H9 (cell line): ENCODE measurements around the gene CHSY1. TPM values are rescaled to one million over a fixed set of nuclear protein-coding genes. Genes with fewer than 3 reads are reported as not detected.

Experiments
- DNase-seq: peaks from one replicate; pipeline ENCODE4 v3.0.0-alpha.2; 2017
- H2AFZ ChIP-seq: one replicate; pipeline ENCODE4 v1.6.1; 2013; ENCODE audit warnings: mild to moderate bottlenecking, low read length, control low read depth, moderate library complexity
- H2AK5ac ChIP-seq: 2 replicates; pipeline ENCODE4 v1.6.1; 2013; ENCODE audit warnings: low read length, control low read depth, mixed read lengths; ENCODE audit not compliant: insufficient read length
- H2BK120ac ChIP-seq: one replicate; pipeline ENCODE4 v1.6.1; 2013; ENCODE audit warnings: low read depth, mild to moderate bottlenecking, low read length, control low read depth, inconsistent platforms; ENCODE audit not compliant: poor library complexity, severe bottlenecking
- H2BK12ac ChIP-seq: 2 replicates; pipeline ENCODE4 v1.6.1; 2013; ENCODE audit warnings: low read length, control low read depth, mixed read lengths, low read depth; ENCODE audit not compliant: insufficient read length
- H2BK15ac ChIP-seq: 2 replicates; pipeline ENCODE4 v1.6.1; 2013; ENCODE audit warnings: low read depth, low read length, control low read depth
- H2BK20ac ChIP-seq: one replicate; pipeline ENCODE4 v1.6.1; 2013; ENCODE audit warnings: low read depth, mild to moderate bottlenecking, low read length, control low read depth, inconsistent platforms; ENCODE audit not compliant: poor library complexity, severe bottlenecking
- H2BK5ac ChIP-seq: 2 replicates; pipeline ENCODE4 v1.6.1; 2013; ENCODE audit warnings: low read length, control low read depth, mixed read lengths; ENCODE audit not compliant: insufficient read length
- H3K14ac ChIP-seq: 2 replicates; pipeline ENCODE4 v1.6.1; 2013; ENCODE audit warnings: low read length, control low read depth; ENCODE audit not compliant: insufficient read depth
- H3K18ac ChIP-seq: 2 replicates; pipeline ENCODE4 v1.6.1; 2013; ENCODE audit warnings: low read depth, mild to moderate bottlenecking, mixed read lengths, low read length, control low read depth; ENCODE audit not compliant: insufficient read length
- H3K23ac ChIP-seq: 2 replicates; pipeline ENCODE4 v1.6.1; 2013; ENCODE audit warnings: low read length, control low read depth, mixed read lengths, low read depth; ENCODE audit not compliant: insufficient read length
- H3K23me2 ChIP-seq: 2 replicates; pipeline ENCODE4 v1.6.1; 2013; ENCODE audit warnings: low read depth, mild to moderate bottlenecking, mixed read lengths, low read length, control low read depth; ENCODE audit not compliant: insufficient read length, poor library complexity, severe bottlenecking
- H3K27ac ChIP-seq: 2 replicates; pipeline ENCODE4 v1.5.1; 2013; ENCODE audit warnings: low read length, control low read depth, mixed read lengths, low read depth; ENCODE audit not compliant: insufficient read length
- H3K27me3 ChIP-seq: 2 replicates; pipeline ENCODE4 v1.6.1; 2013; ENCODE audit warnings: low read length, control low read depth, inconsistent platforms; ENCODE audit not compliant: insufficient read depth
- H3K4ac ChIP-seq: 2 replicates; pipeline ENCODE4 v1.6.1; 2013; ENCODE audit warnings: low read depth, mild to moderate bottlenecking, control low read depth, inconsistent platforms, low read length, moderate library complexity
- H3K4me1 ChIP-seq: 2 replicates; pipeline ENCODE4 v1.6.1; 2013; ENCODE audit warnings: low read length, control low read depth, inconsistent platforms; ENCODE audit not compliant: insufficient read depth
- H3K4me2 ChIP-seq: 2 replicates; pipeline ENCODE4 v1.6.1; 2013; ENCODE audit warnings: low read length, control low read depth, mixed read lengths; ENCODE audit not compliant: insufficient read length, insufficient read depth
- H3K56ac ChIP-seq: 2 replicates; pipeline ENCODE4 v1.6.1; 2013; ENCODE audit warnings: low read depth, mild to moderate bottlenecking, mixed read lengths, low read length, control low read depth; ENCODE audit not compliant: insufficient read length
- H3K79me1 ChIP-seq: 2 replicates; pipeline ENCODE4 v1.6.1; 2013; ENCODE audit warnings: low read depth, mild to moderate bottlenecking, moderate library complexity, low read length, control low read depth, inconsistent platforms; ENCODE audit not compliant: insufficient read depth, poor library complexity, severe bottlenecking
- H3K79me2 ChIP-seq: 2 replicates; pipeline ENCODE4 v1.6.1; 2013; ENCODE audit warnings: low read length, control low read depth, inconsistent platforms; ENCODE audit not compliant: insufficient read depth
- H3K9ac ChIP-seq: 2 replicates; pipeline ENCODE4 v1.6.1; 2013; ENCODE audit warnings: low read length, control low read depth, mixed read lengths; ENCODE audit not compliant: insufficient read length; ENCODE audit errors: extremely low read depth
- H3K9me3 ChIP-seq: one replicate; pipeline ENCODE4 v1.6.1; 2013; ENCODE audit warnings: low read depth, low read length, inconsistent platforms; ENCODE audit not compliant: control insufficient read depth
- H3T11ph ChIP-seq: one replicate; pipeline ENCODE4 v1.6.1; 2013; ENCODE audit warnings: mild to moderate bottlenecking, low read length, control low read depth, inconsistent platforms
- H4K20me1 ChIP-seq: one replicate; pipeline ENCODE4 v1.6.1; 2013; ENCODE audit not compliant: control insufficient read depth, insufficient read length, insufficient read depth
- H4K5ac ChIP-seq: 2 replicates; pipeline ENCODE4 v1.6.1; 2013; ENCODE audit warnings: low read depth, mild to moderate bottlenecking, mixed read lengths, low read length, control low read depth; ENCODE audit not compliant: insufficient read length
- H4K8ac ChIP-seq: replicated peaks from 2 replicates; pipeline ENCODE4 v1.6.1; 2013; ENCODE audit warnings: low read length, control low read depth, mixed read lengths, low read depth; ENCODE audit not compliant: insufficient read length
- H4K91ac ChIP-seq: 2 replicates; pipeline ENCODE4 v1.6.1; 2013; ENCODE audit warnings: low read depth, mild to moderate bottlenecking, moderate library complexity, mixed read lengths, low read length, control low read depth; ENCODE audit not compliant: insufficient read length
- H3K27ac Mint-ChIP-seq, 3 experiments: 2 replicates in 2 of 3; 3 replicates in 1 of 3; pipeline ENCODE4 v1.8.0; 2020 to 2021; ENCODE audit warnings: mixed read lengths in 3 of 3, mild to moderate bottlenecking in 1 of 3, moderate library complexity in 1 of 3
- H3K27me3 Mint-ChIP-seq: 2 replicates; pipeline ENCODE4 v1.8.0; 2021; ENCODE audit warnings: low read depth, mild to moderate bottlenecking, moderate library complexity, mixed read lengths
- H3K36me3 Mint-ChIP-seq, 3 experiments: 2 replicates in 2 of 3; 3 replicates in 1 of 3; pipeline ENCODE4 v1.8.0; 2020 to 2021; ENCODE audit warnings: low read depth in 3 of 3, mixed read lengths in 3 of 3; ENCODE audit not compliant: insufficient read depth in 1 of 3
- H3K4me1 Mint-ChIP-seq, 2 experiments: 2 replicates each; pipeline ENCODE4 v1.8.0; 2020; ENCODE audit warnings: mixed read lengths in 2 of 2
- H3K4me3 Mint-ChIP-seq, 2 experiments: 2 replicates in 1 of 2; 3 replicates in 1 of 2; pipeline ENCODE4 v1.8.0; 2020 to 2021; ENCODE audit warnings: mild to moderate bottlenecking in 2 of 2, mixed read lengths in 2 of 2, moderate library complexity in 1 of 2
- H3K9me3 Mint-ChIP-seq, 2 experiments: 2 replicates in 1 of 2; 3 replicates in 1 of 2; pipeline ENCODE4 v1.8.0; 2020; ENCODE audit warnings: mild to moderate bottlenecking in 2 of 2, mixed read lengths in 2 of 2, moderate library complexity in 1 of 2
- WGBS: extraction: QIAGEN DNeasy Blood & Tissue Kit; methylation state at CpG from one replicate; pipeline ENCODE4 v1.1.7; 2013; ENCODE audit warnings: missing lambda C conversion rate, low lambda C conversion rate, mixed read lengths; ENCODE audit not compliant: insufficient read length; ENCODE audit errors: extremely low coverage; 5-methylcytosine and 5-hydroxymethylcytosine counted together
- total RNA-seq: library from RNA; stranded (reverse); gene quantifications from 2 replicates; pipeline ENCODE4 v1.2.1, GENCODE V29; 2021
- TF ChIP-seq, protein P1 (sequence below): fragments of 200-600 bp; sonication (generic); conservative IDR thresholded peaks from 3 replicates; pipeline ENCODE4 v1.8.0; 2021; ENCODE audit warnings: antibody characterized with exemption, mild to moderate bottlenecking

CHSY1 gene
- total RNA-seq, 1 experiment from 2014 or later = 68.3 TPM

DNA sequence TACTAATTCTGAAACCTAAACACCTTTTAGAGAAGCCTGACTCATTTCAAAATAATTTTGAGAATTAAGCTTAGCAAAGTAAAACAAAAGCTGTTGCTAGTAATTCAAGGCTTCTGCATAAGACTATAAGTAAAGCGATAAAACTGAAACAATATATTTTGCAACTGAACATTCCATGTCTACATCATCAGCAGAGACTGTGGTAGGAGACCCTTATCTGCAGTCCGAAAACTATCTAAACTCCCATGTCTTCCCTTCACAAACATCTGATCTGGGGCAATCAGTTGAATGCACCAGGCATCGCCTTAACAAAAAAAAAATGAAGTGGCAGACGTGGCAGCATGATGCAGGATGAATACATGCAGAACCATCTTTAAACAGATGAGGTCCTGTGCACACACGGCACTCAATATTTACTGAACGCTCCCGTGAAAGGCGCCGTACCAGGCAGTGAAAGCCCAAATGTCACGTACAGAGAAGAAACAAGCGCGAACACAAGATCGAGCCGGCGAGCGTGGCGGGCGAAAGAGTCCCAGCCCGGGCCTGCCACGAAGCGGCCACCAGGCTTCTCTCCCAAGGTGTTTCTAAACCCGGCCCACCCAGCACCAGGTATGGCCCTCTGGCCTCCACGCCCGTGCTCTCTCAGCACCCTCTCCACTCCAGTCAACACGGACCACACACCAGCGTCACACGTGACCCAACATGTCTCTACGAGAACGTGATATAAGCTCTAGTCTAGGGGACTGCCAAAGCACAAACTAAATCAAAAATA is 63.0 kb downstream of the CHSY1 start:
- Histone ChIP-seq H4K5ac (no peak overlapping the region), H3K27ac (no peak overlapping the region), H2BK120ac (no peak overlapping the region), H3K23ac (no peak overlapping the region), H3K27me3 (no peaks in the 10 kb centered on the region), H4K91ac (no peak overlapping the region), H3K79me2 (peaks cover 42% of the 10 kb centered on the region; the same call in 1 of the 2 replicates), H3K4me2 (no peak overlapping the region), H2AFZ (no peak overlapping the region), H2BK15ac (no peak overlapping the region), H3K4me1 (peaks cover 12% of the 10 kb centered on the region; the same call in 1 of the 2 replicates), H3K9ac (no peak overlapping the region), H3K79me1 (peaks cover 12% of the 10 kb centered on the region), H3K4ac (no peak overlapping the region), H2BK20ac (no peak overlapping the region), H2BK5ac (no peak overlapping the region), H4K8ac (no peak overlapping the region), H2BK12ac (no peak overlapping the region), H2AK5ac (no peak overlapping the region), H3T11ph (no peak overlapping the region), H3K14ac (no peak overlapping the region), H3K18ac (no peak overlapping the region), H3K9me3 (no peaks in the 10 kb centered on the region), H3K23me2 (no peaks in the 10 kb centered on the region), H3K56ac (no peak overlapping the region), H4K20me1 (no peaks in the 10 kb centered on the region)
- Mint-ChIP-seq H3K4me1 (peaks cover 51 to 57% of the 10 kb centered on the region in 2 experiments), H3K27ac (peak overlapping the region; percentile 20 to 63 (median 41); a peak in 4 of 7 replicates), H3K36me3 (peaks cover 0 to 6% (median 0%) of the 10 kb centered on the region in 3 experiments; a peak in 3 of 7 replicates), H3K9me3 (no peaks in the 10 kb centered on the region), H3K4me3 (no peak overlapping the region), H3K27me3 (no peaks in the 10 kb centered on the region)
- WGBS = no CpG with 5 or more reads among the region's 29 CpGs
- no peak for DNase-seq
- TF ChIP-seq, protein P1, sequence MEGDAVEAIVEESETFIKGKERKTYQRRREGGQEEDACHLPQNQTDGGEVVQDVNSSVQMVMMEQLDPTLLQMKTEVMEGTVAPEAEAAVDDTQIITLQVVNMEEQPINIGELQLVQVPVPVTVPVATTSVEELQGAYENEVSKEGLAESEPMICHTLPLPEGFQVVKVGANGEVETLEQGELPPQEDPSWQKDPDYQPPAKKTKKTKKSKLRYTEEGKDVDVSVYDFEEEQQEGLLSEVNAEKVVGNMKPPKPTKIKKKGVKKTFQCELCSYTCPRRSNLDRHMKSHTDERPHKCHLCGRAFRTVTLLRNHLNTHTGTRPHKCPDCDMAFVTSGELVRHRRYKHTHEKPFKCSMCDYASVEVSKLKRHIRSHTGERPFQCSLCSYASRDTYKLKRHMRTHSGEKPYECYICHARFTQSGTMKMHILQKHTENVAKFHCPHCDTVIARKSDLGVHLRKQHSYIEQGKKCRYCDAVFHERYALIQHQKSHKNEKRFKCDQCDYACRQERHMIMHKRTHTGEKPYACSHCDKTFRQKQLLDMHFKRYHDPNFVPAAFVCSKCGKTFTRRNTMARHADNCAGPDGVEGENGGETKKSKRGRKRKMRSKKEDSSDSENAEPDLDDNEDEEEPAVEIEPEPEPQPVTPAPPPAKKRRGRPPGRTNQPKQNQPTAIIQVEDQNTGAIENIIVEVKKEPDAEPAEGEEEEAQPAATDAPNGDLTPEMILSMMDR = no peak
